C1 segment of cervical spinal cord (tissue), 14 donors: ENCODE data around the gene CECR2.
A peak's percentile ranks its signal among the peaks of the same experiment; 100 is the strongest.
"Not testable (repeated sequence)": the region's sequence is repeated elsewhere in the genome, so short reads cannot be mapped to it uniquely, and the experiment has no call there.

Experiments
- DNase-seq, 14 donors: peaks; one replicate each; lab custom pipeline; 2025; lab: John Stamatoyannopoulos, UW

CECR2 gene

DNA sequence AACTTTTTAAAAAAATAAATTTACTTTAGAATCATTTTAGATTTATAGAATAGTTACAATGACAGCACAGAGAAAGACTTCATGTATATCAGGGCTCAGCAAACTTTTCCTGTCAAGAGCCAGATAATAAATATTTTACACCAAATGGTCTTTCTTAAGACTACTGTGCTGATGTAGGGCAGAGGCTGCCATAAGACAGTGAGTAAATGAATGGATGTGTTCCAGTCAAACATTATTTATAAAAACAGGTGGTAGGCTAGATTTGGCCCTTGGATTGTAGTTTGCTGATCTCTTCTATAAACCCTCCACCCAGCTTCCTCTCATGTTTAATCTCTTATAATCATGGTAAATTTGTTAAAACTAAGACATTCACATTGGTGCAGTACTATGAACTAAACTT is 33.0 kb downstream of the CECR2 start:
- DNase-seq, result no peak

DNA sequence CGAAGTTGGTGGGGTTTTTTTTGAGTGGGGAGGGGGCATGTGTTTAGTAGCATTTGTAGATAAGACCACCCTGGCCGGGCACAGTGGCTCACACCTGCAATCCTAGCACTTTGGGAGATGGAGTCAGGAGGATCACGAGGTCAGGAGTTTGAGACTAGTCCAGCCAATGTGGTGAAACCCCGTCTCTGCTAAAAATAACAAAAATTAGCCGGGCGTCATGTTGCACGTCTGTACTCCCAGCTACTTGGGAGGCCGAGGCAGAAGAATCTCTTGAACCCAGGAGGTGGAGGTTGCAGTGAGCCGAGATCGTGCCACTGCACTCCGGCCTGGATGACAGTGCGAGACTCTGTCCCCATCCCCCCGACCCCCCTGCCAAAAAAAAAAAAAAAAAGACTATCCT is 34.6 kb downstream of the CECR2 start:
- no peak for DNase-seq

DNA sequence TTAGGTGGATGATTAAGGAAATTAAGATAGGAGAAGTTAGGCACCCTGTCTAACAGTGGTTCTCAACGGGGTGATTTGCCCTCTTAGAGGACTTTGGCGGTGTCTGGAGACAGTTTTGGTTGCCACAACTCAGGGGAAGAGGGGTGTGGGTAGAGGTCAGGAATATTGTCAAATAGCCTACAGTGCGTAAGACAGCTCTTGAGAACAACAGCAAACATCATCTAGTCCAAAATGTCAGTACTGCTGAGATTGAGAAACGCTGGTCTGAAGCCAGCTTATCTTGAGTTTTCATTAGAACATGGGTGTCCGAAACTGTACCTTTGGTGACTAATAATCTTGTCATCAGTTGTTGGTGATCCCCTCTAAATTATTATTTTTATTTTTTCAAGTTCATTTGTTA is 38.4 kb downstream of the CECR2 start:
- no peak for DNase-seq

DNA sequence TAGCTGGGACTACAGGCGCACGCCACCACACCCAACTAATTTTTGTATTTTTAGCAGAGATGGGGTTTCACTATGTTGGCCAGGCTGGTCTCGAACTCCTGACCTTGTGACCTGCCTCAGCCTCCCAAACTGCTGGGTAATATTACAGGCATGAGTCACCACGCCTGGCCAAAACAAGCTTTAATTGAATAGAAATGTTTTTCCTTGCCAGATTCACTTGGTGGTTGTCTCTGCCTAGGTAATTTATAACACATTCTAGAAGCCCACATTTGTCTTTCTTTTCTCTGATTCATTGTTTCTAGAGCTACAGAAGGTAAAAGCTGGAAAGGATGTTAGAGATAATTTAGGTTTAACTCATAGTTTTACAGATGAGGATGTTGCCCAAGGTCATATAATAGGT is 41.3 kb downstream of the CECR2 start:
- DNase-seq, result no peak

DNA sequence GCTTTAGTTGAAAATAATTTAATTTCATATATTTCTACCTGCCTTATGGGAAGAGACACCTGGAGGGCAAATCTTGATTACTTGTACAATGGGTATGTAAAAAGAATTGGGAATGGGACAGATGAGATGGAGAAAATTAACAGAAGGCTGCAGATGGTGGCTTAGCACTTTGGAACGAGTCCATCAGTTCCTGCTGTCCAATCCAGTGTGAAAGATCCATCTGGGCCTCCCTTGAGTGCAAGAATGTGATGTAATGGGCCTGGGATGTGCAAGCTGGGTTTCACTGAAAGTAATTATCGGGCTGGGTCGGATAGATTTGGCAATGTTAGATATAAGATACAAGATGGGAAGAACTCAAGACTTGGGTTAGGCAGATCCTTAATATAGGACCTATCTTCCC is 42.0 kb downstream of the CECR2 start:
- peak in 6 of 14 donors; percentile 6 to 96 (median 20) for DNase-seq

DNA sequence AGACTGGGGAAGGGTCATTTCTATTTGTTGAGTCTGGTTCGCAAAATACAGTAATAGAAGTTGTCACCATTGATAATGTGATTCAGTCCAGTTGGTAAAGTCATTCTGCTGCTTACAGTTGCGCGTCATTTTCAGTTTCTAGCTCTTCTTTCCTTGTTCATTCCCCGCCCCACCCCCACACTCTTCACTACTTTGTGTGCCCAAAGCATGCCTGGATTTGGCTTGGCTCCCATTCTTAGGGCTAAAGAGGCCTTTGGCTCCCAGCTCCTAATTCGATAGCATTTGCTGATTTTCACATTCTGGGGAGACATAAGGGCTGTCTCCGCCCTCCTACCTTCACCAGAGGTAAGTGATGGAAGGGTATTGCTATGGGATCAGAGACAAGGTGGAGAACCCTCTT is 43.0 kb downstream of the CECR2 start:
- peak in 8 of 14 donors; percentile 8 to 42 (median 28) for DNase-seq

DNA sequence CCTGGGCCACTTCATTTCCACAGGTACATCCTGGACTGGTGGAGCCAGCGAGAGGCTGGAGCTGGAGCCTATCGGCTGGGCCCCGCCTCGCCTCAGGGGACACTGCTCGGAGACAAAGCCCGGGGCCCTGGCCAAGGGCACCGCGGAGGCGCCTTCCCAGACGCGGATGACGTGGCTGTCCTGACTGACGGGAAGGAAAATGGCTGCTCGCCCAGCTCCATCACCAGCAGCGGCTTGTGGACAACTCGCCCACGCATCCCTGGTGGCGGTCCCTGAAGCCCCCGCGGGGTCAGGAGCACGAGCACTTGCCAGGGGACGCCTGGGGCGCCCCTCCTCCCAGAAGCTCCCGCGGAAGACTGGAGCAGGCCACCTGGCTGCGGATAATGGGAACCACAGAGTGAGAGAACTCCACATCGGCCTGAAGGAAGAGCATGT is 49.6 kb downstream of the CECR2 start:
- DNase-seq, result no peak

DNA sequence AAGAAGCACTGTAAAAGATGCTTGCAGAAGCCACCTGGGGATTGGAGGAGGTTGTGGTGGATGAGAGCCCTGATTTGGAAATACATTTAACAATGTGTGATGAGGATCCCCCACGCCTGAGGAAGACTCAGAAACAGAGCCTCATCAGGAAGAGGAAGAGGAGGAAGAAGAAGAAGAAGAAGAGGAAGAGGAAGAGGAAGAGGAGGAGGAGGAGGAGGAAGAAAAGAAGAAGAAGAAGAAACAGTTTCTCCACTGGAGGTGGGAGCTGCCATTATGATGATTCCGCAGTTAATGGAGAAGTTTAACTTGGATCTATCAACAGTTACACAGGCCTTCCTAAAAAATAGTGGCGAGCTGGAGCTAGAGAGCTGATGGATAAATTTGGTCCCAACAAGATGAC is 50.1 kb downstream of the CECR2 start:
- DNase-seq, result no peak

DNA sequence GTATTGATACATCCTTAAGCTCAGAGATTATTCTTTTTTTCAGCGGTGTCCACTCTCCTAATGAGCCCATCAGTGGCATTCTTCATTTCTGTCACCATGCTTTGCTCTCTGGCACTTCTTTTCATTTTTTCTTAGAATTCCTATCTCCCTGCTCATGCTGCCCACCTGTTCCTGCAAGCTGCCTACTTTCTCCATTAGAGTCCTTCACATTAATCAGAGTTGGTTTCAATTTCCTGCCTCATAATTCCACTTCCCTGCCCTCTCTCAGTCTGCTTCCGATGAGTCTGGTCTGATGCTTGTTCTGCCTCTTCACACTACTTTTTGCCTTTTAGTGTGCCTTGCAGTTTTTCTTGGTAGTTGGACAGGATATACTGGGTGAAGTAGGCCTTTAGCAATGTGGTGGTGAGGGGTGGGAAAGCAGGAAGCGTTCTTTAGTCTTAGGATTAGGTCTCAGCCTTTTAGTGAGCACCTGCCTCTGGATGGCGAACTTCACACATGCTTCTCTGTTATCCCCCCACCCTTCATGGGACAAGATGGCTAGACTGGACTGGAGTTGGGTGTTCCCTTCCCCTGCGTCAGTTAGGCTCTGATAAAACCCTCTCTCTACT is 53.6 kb downstream of the CECR2 start:
- peak in 1 of 14 donors; percentile 57 for DNase-seq

DNA sequence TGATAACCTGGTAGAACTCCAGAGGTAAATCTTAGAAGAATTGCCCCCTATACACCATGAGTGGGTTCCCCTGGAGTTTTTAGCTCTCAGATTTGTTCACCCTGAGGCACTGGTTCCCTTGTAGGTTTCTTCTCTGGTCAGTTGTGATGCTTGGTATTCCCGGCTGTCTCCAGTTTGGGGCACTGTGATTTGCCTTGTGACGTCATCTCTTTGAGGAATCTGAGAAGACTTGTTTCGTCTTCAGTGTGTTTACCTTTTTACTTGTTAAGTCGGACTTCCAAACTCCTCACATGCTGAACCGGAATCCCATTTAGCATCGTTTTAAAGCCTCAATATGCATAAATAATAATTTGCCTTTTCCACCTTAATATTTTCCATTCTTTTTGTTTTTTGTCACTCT is 54.4 kb downstream of the CECR2 start:
- DNase-seq, result no peak

DNA sequence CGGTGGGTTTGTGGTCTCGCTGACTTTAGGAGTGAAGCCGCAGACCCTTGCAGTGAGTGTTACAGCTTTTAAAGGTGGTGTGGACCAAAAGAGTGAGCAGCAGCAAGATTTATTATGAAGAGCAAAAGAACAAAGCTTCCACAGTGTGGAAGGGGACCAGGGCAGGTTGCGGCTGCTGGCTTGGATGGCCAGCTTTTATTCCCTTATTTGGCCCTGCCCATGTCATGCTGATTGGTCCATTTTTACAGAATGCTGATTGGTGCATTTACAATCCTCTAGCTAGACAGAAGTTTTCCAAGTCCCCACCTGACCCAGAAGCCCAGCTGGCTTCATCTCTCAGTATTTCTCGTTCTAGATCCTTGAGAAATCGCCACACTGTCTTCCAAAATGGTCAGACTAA is 58.3 kb downstream of the CECR2 start:
- DNase-seq, result not testable (repeated sequence)

DNA sequence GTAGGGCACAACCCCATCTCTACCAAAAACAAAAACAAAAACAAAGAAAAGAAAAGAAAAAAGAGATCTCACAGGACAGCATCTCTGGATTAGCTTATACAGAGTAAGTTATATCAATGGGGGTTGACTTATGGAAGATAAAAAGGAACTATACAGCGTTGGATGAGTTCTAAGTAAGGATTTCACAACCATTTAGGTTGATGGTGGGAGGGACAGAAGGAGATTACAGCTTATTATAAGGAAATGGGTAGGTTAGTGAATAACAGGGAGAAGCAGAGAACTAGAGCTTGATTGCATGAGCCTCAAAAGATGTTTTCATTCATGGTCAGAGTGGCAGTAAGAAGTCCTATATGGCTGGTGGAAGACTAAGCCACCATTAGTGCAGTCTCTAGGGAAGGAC is 60.3 kb downstream of the CECR2 start:
- DNase-seq, result no peak

DNA sequence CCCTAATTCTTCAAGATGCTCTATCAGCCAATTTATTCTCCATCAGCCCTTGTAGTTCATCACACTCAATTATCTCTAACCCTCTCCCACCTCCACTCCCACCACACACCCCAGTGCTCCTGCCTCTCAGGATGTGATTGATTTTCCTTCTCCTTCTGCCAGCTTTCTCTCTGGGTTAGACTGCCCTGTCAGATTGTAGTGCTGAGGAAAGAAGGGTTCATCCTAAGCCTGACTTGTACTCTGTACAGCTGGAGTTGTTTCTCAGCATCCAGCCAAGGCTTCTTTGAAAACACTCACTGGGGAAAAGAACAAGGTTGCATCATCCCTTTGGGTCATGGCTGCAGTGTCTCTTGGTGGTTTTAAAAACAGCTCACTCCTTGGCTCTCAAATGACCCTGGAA is 61.2 kb downstream of the CECR2 start:
- DNase-seq, result peak in 5 of 14 donors; percentile 12 to 41 (median 30)

DNA sequence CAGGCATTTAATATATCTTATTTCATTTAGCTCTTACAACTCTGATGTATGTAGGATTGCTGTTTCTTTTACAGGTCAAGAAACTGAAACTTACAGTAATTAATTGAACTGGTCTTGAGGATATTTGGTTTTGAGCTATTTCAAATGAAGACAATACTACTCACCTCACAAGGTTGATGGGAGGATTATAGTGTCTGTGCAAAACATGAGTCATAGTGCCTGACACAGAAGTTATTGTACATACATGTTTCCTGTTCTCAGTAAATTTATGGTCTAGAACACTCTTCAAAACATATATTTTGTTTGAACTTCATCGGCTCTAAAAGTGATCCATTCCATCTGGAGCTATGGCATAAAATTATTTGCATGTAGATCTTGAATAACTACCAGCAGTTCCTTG is 61.9 kb downstream of the CECR2 start:
- no peak for DNase-seq

DNA sequence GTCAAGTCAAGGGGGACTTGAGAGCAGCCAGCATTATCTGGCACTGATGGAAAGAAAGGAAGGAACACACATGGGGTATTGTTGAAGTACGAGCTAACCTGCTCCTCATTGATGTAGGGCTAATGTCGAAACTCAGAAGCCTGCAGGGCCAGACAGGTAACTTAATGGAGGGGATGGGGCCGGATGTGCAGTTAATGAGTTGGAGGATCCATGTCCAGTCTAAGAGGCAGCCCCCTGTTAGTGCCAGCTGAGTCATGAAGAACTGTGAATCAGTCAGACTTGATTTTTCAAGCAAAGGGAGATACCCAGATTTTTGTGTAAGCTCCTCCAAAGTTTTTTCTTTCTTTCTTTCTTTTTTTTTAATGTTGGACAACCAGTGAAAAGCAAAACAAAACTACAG is 65.6 kb downstream of the CECR2 start:
- peak in 3 of 14 donors; percentile 13 to 46 (median 23) for DNase-seq

DNA sequence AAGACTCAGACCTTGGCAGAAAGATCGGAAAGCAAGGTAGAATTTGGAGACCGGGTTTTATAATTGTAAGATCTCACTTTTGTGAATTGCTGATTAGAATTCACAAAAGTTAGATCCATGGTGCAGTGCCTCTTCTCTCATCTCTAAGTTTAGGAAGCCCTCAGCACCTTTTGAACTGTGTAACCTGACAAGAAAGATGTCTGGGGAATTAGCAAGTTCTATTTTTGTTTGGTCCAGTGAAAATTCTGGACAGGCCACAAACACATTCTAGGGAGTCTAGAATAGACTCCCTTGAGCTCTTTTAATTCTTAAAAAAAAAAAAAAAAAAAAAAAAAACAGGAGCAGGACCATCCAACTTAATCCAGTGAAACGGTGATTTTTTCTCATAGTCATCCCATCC is 66.1 kb downstream of the CECR2 start:
- DNase-seq, result no peak

DNA sequence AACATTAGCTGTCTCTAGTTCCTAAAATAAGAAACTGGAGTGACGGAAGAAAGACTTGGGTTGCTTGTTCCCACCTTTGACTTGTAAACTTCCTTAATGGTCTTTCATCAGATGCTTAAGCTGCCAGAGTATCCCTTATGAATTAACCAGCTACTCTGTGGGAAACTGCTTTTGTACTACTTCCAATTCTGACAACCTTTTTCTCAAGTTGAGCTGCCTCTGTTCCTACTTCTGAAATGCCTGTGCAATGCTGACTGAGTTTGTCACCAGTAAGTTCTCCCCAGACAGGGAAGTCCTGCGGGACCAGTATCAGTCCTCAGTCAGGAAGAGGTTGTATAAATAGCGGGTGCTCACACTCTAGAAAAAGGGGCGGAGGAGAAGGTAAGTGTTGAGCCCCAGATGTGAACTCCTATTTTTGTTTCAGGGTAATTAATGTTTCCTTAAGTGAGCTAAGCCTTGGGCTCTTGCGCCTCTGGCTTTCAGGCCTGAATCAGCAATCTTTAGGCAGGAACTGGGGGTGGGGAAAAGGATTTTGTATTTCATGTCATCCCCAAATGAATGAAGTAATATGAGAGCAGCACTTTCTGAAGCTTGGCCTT is 67.2 kb downstream of the CECR2 start:
- DNase-seq, result peak in 9 of 14 donors; percentile 52 to 74 (median 62)

DNA sequence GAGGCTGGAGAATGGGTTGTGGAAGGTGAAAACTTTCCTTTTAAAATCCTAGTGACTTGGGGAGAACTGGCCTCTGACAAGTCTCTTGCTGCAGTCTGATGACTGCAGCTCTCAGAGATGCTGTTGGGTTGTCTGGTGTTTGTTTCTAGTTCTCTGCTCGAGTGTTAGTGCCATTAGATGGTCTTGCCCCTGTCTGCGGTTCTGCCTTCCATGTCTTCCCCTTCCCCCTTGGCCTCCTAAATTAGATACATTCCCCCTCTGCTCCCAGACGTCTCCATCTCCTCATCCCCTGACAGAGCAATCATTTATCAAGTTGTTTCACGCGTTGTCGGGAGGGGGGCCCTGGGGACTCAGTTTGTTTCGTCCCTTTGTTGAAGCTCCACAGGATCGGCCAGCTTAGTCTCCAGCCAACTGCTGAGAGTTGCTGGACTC is 67.7 kb downstream of the CECR2 start:
- DNase-seq, result peak in 12 of 14 donors; percentile 52 to 84 (median 73)

DNA sequence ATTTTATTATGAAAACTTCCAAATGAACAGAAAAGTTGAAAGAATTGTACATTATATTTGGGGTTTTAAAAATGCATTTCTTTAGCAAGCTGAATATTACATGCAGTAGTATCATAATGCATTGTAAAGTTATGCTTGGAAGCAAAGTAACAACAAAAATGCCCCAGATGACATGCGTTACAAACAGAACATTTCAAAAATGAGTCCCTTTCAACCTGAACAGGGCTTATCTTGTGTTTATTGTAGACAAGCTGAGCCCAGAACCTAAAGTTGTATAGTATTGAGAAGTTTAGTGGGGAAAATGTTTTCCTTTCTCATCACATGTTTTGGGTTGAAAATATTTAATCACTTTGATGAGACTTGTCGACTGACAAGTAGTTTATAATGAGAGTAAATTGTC is 68.8 kb downstream of the CECR2 start:
- no peak for DNase-seq

DNA sequence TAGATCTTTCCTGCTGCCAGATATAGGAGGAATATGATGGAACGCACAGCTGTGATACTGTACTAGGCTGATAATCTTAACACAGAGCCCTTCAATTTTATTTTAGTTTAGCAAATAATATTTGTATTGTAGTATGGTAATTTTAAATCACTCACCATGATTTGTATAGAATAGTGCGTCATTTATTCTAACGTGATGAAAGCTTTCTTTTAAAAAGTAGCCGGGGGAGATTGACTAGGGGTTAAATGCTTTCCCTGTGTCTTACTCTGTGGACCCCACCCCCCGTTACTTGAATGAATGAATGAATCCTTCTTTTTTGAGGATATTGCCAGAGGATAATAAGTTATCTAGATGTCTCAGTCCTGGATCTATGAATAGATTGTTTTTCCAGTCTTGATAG is 72.1 kb downstream of the CECR2 start:
- no peak for DNase-seq

DNA sequence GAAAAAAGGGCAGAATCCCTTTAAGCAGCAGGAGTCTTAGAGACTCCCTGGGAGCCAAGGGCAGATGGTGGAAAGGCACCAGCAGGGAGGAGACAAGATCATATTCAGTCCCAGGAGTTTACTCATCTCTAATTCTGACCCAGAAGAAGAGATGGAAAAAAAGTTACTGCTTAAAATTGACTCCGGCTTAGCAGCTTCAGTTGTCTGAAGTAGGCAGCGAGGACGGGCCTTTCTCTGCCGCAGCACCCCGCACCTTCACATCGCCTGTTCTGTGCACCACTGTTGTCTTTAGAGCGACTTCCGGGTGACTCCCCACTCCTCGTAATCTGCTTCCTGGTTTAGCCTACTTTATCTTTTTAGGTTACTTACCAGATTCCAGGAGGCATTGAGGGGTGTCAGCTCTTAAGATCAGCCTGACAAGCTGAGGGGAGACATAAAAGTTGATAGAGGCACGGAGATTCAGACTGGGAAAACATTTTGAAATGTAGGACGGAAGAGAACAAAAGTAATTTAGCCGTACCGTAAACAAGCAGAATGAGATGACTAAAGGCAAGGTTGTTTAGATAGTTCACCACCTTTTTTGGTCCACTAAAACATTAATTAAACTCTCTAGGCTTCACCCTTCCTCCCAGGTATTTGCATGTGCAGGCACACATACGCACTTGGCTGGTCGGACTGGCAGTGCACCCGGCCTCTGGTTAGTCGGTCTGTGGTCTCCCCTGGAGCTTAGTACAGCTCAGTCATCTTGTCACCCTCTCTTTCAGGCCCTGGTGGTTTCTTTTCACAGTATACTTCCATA is 74.3 kb downstream of the CECR2 start:
- peak in 1 of 14 donors; percentile 74 for DNase-seq

DNA sequence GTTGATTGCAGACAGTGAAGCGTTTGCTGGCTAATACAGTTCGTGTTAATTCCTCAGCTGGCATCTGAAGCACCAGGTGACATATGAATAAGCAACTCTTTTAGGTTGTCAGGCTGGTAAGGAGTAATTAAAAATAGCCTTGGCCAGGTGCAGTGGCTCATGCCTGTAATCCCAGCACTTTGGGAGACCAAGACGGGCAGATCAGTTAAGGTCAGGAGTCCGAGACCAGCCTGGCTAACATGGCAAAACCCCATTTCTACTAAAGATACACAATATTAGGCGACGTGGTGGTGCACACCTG is 74.9 kb downstream of the CECR2 start:
- DNase-seq, result peak in 1 of 14 donors; percentile 60

DNA sequence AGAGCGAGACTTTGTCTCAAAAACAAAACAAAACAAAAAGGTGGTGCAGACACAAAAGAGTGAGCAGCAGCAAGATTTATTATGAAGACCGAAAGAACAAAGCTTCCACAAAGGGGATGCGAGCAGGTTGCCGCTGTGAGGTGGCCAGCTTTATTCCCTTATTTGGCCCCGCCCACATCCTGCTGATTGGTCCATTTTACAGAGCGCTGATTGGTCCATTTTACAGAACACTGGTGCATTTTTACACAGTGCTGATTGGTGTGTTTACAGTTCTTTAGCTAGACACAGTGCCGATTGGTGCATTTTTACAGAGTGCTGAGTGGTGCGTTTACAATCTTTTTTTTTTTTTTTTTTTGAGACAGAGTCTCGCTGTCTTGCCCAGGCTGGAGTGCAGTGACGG is 77.4 kb downstream of the CECR2 start:
- DNase-seq, result no peak
